Measurements from ENCODE around the gene ST6GALNAC4. TPM values are rescaled to one million over a fixed set of nuclear protein-coding genes. Genes with fewer than 3 reads are reported as not detected.

The ST6GALNAC4 gene
- total RNA-seq, 4 donors from 2014 or later: 12.5 to 33.0 (median 23.8) TPM

- no peak for DNase-seq
- intact Hi-C loops (cut with DNase I): no loop called here
- H3K36me3 ChIP-seq: peaks cover 11 to 64% (median 19%) of the 10 kb centered on the region in 3 donors
- TF ChIP-seq POLR2A (IDR thresholded peaks at IDR 0.05) (no peak), CTCF (IDR thresholded peaks at IDR 0.05) (no peak)
- no peak overlapping the region for H3K4me3 ChIP-seq
- H3K27ac ChIP-seq: no peak overlapping the region
- H3K4me1 ChIP-seq: peaks cover 24 to 53% (median 26%) of the 10 kb centered on the region in 3 donors
- H3K27me3 ChIP-seq: no peaks in the 10 kb centered on the region
- no CpG with 5 or more reads among the region's 17 CpGs for WGBS, 2 donors
- no peaks in the 10 kb centered on the region for H3K9me3 ChIP-seq
These were observed 7.0 kb downstream of the ST6GALNAC4 start for GRCh38 chr9:127909839-127910273.

- Histone ChIP-seq H3K4me1 (peaks cover 35 to 61% (median 39%) of the 10 kb centered on the region in 3 donors), H3K36me3 (peaks cover 11 to 55% (median 19%) of the 10 kb centered on the region in 3 donors), H3K27ac (no peak overlapping the region), H3K9me3 (no peaks in the 10 kb centered on the region), H3K4me3 (no peak overlapping the region), H3K27me3 (no peaks in the 10 kb centered on the region)
- 88 to 89% methylated on average over 2 to 3 of the region's 10 CpGs for WGBS, 2 donors
- intact Hi-C loops (cut with DNase I): no loop called here
- no peak for DNase-seq
- no peak for TF ChIP-seq POLR2A (IDR thresholded peaks at IDR 0.05)
- no peak for TF ChIP-seq CTCF (IDR thresholded peaks at IDR 0.05)
These were observed 8.2 kb downstream of the ST6GALNAC4 start for GRCh38 chr9:127908660-127908926.

- peaks cover 11 to 52% (median 19%) of the 10 kb centered on the region in 3 donors for H3K36me3 ChIP-seq
- H3K9me3 ChIP-seq: no peaks in the 10 kb centered on the region
These were observed 8.8 kb downstream of the ST6GALNAC4 start for GRCh38 chr9:127907867-127908659.

GRCh38 chr9:127905788-127906191 is 11.1 kb downstream of the ST6GALNAC4 start:
- DNase-seq: no peak
- peaks cover 38 to 83% (median 51%) of the 10 kb centered on the region in 3 donors for H3K4me1 ChIP-seq
- peak overlapping the region; percentile 77 to 91 (median 86) for H3K27ac ChIP-seq
- H3K27me3 ChIP-seq: no peaks in the 10 kb centered on the region
- no peaks in the 10 kb centered on the region for H3K9me3 ChIP-seq
- intact Hi-C loops (cut with DNase I): no loop called here
- 35 to 44% methylated on average over 9 to 11 of the region's 12 CpGs for WGBS, 2 donors
- peaks cover 6 to 29% (median 8%) of the 10 kb centered on the region in 3 donors for H3K36me3 ChIP-seq
- TF ChIP-seq CTCF (IDR thresholded peaks at IDR 0.05): no peak
- no peak for TF ChIP-seq POLR2A (IDR thresholded peaks at IDR 0.05)
- peak overlapping the region in 2 of 4 donors; percentile 34 to 47 for H3K4me3 ChIP-seq

More at GRCh38 chr9:127907867-127908659, 8.8 kb downstream of the ST6GALNAC4 start:
- Histone ChIP-seq H3K4me1 (peaks cover 38 to 66% (median 44%) of the 10 kb centered on the region in 3 donors), H3K27me3 (no peaks in the 10 kb centered on the region), H3K27ac (peak overlapping the region in 1 of 4 donors; percentile 87), H3K4me3 (no peak overlapping the region)
- intact Hi-C loops (cut with DNase I): no loop called here
- WGBS, 2 donors: 87% methylated on average over 22 to 31 of the region's 35 CpGs
- TF ChIP-seq POLR2A (IDR thresholded peaks at IDR 0.05): no peak
- no peak for TF ChIP-seq CTCF (IDR thresholded peaks at IDR 0.05)
- no peak for DNase-seq

- H3K27ac ChIP-seq: peak overlapping the region; percentile 77 to 91 (median 86)
- H3K9me3 ChIP-seq: no peaks in the 10 kb centered on the region
- peak overlapping the region in 3 of 4 donors; percentile 23 to 47 (median 34) for H3K4me3 ChIP-seq
- peak in 1 of 4 donors; percentile 28 for TF ChIP-seq POLR2A (IDR thresholded peaks at IDR 0.05)
- peak in 1 of 6 experiments; percentile 1 for TF ChIP-seq CTCF (IDR thresholded peaks at IDR 0.05)
- 18 to 27% methylated on average over 2 to 4 of the region's 5 CpGs for WGBS, 2 donors
- intact Hi-C loops (cut with DNase I): no loop called here
- H3K36me3 ChIP-seq: peaks cover 3 to 23% (median 3%) of the 10 kb centered on the region in 3 donors
- peaks cover 38 to 83% (median 56%) of the 10 kb centered on the region in 3 donors for H3K4me1 ChIP-seq
- DNase-seq: no peak
- H3K27me3 ChIP-seq: no peaks in the 10 kb centered on the region
These were observed 11.7 kb downstream of the ST6GALNAC4 start for GRCh38 chr9:127905004-127905728.

All from esophagus squamous epithelium (tissue), 5 donors.